ENCODE measurements around the gene ZC3H4.

Gene ZC3H4

DNA sequence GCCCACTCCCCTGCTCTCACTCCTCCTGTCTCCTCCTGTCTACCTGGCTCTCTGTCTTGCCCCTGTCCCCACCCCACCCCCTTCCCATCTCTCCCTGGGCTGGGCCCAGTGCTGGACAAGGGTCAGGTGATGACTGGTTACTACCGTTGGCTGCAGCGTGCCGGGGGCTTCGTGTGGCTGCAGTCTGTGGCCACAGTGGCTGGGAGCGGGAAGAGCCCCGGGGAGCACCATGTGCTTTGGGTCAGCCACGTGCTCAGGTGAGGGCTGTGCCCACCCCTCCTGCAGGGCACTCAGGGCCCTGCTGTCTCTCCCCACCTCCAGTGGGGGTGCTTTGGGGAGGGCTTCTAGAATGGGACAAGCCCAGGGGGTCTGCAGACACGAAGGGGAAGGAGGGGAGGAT, 72.7 kb downstream of the ZC3H4 start:
- no peak for DNase-seq (ENCODE audit: low read depth)
- no peak overlapping the region for H3K4me3 ChIP-seq (replicated peaks; ENCODE audit: low read depth, low read length)
- TF ChIP-seq, protein P1, sequence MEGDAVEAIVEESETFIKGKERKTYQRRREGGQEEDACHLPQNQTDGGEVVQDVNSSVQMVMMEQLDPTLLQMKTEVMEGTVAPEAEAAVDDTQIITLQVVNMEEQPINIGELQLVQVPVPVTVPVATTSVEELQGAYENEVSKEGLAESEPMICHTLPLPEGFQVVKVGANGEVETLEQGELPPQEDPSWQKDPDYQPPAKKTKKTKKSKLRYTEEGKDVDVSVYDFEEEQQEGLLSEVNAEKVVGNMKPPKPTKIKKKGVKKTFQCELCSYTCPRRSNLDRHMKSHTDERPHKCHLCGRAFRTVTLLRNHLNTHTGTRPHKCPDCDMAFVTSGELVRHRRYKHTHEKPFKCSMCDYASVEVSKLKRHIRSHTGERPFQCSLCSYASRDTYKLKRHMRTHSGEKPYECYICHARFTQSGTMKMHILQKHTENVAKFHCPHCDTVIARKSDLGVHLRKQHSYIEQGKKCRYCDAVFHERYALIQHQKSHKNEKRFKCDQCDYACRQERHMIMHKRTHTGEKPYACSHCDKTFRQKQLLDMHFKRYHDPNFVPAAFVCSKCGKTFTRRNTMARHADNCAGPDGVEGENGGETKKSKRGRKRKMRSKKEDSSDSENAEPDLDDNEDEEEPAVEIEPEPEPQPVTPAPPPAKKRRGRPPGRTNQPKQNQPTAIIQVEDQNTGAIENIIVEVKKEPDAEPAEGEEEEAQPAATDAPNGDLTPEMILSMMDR (IDR thresholded peaks at IDR 0.05; ENCODE audit: low read length, missing control alignments), result no peak

DNA sequence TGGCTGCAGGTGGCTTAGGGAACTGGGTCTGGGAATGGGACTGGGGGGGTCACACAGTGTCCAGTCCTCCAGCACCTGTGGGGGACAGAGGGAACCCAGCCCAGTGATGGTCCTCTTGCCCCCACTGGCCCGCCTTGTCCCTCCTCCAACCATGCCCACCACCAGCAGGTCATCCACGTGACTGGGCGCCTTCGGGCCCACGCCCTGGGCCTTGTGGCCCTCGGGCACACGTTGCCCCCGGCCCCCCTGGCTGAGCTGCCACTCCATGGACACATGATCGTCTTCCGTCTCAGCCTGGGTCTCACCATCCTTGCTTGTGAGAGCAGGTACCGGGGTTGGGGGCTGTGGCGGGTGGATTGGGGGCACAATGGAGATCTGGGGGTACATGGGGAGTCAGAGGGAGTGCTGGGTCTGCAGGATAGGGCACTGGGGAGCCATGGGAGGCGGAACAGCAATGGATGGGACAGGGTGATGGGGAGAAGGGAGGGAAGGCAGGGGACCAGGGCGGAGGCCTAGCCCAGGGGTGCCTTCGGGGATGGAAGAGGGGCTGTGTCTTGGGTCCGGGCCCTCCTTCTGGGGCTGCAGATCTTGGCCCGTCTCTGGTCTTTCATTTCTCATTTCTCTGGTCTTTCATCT, 74.2 kb downstream of the ZC3H4 start:
- TF ChIP-seq, protein P1 (IDR thresholded peaks at IDR 0.05; ENCODE audit: low read length, missing control alignments), result no peak
- H3K4me3 ChIP-seq (replicated peaks; ENCODE audit: low read depth, low read length), result no peak overlapping the region
- no peak for DNase-seq (ENCODE audit: low read depth)

DNA sequence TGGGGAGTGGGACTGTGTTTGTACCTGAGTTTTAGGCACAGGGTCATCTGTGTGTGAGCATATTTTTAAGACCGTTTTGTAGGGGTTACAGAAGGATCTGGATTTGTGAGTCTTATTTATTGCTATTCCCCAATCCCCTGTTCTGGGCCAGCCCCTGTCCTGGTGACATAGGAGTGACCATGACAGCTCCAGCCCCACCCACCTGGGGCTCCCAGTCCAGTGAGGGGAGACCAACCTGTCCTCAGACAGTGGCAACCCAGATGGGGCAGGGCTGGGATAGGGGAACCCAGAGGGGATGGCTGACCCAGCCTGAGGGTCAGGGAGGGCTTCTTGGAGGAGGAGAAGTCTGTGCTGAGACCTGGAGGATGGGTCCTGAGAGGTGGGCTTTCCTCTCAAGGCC, 75.8 kb downstream of the ZC3H4 start:
- TF ChIP-seq, protein P1 (IDR thresholded peaks at IDR 0.05; ENCODE audit: low read length, missing control alignments), result no peak
- no peak for DNase-seq (ENCODE audit: low read depth)
- no peak overlapping the region for H3K4me3 ChIP-seq (replicated peaks; ENCODE audit: low read depth, low read length)

DNA sequence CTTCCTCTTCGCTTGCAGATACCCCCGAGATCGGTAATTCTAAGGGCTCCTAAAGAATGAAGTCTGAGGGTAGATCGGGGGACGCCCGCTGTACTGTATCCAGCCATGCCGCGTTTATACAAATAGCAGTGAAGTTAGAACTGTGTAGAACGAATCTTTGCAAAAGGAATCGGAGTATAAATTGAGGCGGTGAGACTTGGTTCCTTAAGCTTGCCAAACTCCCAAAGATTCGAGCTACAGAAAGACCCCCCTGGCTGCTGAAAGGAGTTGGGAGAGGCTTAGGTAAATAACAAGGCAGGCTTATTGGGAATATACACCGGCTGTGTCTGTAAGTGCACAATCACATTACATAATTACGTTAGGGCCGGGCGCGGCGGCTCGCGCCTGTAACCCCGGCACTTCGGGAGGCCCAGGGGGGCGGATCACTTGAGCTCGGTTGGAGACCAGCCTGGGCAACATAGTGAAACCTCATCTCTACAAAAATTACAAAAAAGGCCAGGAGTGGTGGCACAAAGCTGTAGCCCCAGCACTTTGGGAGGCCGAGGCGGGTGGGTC, 77.4 kb downstream of the ZC3H4 start:
- H3K4me3 ChIP-seq (replicated peaks; ENCODE audit: low read depth, low read length), result peak overlapping the region; percentile 56
- TF ChIP-seq, protein P1 (IDR thresholded peaks at IDR 0.05; ENCODE audit: low read length, missing control alignments), result no peak
- no peak for DNase-seq (ENCODE audit: low read depth)

DNA sequence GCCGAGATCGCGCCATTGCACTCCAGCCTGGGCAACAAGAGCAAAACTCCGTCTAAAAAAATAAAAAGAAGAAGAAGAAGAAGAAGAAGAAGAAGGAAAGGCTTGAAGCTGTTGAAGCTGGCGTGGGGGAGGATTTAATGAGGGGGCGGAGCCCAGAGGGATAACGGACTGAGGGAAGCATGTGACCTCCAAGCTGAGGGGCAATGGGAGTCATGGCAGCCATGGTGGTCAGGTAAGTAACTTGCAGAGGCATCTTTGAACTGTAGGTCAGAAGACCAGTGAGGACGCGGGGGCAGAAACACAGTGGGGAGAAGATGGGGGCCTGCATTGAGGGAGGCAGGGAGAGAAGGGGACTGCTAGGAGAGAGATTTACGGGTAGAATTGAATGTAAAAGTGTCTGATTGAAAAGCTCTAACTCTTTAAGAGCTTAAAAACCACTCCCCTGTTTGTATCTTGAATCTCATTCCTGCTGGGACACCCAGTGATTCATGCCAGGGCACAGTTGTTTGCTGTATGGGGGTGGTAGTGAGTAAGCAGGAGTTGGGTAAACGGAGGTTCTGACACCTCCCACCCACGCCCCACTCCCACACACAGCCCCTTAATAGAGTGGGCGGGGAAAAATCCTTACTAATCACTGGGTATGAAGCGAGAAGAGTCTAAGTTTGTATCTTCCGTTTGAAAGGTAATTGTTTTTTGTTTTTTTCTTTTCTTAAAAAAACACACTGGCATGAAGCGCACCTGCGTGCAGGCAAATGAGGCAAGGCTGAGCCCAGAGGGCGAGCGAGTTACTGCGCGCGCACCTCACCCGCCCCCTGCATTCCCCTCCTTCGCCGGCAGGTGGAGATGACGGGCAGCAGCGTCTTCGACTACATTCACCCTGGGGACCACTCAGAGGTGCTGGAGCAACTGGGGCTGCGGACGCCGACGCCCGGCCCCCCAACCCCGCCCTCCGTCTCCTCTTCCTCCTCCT, 78.2 kb downstream of the ZC3H4 start:
- TF ChIP-seq, protein P1 (IDR thresholded peaks at IDR 0.05; ENCODE audit: low read length, missing control alignments), result peak; percentile 82
- H3K4me3 ChIP-seq (replicated peaks; ENCODE audit: low read depth, low read length), result peak overlapping the region; percentile 56
- peak; percentile 80 for DNase-seq (ENCODE audit: low read depth)

DNA sequence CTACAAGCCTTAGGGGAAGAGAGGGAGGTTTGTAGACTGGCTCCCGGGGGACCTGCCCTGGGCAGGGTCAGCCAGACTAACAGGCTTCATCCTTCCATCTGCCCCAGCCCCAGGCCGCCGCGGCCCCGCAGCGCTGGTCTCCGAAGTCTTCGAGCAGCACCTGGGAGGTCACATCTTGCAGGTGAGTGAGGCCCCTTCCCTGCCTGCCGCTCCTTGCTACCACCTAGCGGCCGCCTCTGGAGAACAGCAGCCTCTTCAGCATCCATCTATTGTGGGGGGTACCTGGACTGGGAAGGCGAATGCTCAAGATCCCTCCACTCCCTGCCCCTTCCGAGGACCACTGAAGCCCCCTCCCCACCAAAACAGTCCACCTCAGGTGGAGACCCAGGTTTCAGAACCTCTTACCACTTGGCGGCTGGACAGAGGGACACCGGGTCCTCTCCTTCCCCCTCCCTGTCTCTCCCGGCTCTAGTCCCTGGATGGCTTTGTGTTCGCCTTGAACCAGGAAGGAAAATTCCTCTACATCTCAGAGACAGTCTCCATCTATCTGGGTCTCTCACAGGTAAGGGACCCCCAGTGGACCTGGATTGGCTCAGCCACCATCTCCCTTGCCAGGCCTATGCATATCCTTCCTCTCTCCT, 81.3 kb downstream of the ZC3H4 start:
- TF ChIP-seq, protein P1 (IDR thresholded peaks at IDR 0.05; ENCODE audit: low read length, missing control alignments), result peak; percentile 90
- no peak for DNase-seq (ENCODE audit: low read depth)
- H3K4me3 ChIP-seq (replicated peaks; ENCODE audit: low read depth, low read length), result no peak overlapping the region
